GM18517 (cell line): ENCODE data around the gene VAV3.
"Not testable (repeated sequence)": the region's sequence is repeated elsewhere in the genome, so short reads cannot be mapped to it uniquely, and the experiment has no call there.

Experiments used
- ATAC-seq: cut with Tn5 transposase; IDR thresholded peaks from one replicate; pipeline ENCODE4 v1.9.1; 2021; ENCODE audit warnings: mild to moderate bottlenecking, moderate library complexity; ENCODE audit not compliant: unreplicated experiment

Gene VAV3

GRCh38 chr1:107965110-107965991 is at the start of gene VAV3:
TSS of gene VAV3 (minus strand) at chr1:107965180. CDS start at chr1:107964869, 311 bp downstream.
- no peak for ATAC-seq

- ATAC-seq, result no peak
Observed at GRCh38 chr1:108012553-108012952, 47.6 kb upstream of the VAV3 start.

- no peak for ATAC-seq
Observed at GRCh38 chr1:108011295-108011694, 46.3 kb upstream of the VAV3 start.

- no peak for ATAC-seq
Observed at GRCh38 chr1:108010581-108010980, 45.6 kb upstream of the VAV3 start.

GRCh38 chr1:108009603-108010195 is 44.7 kb upstream of the VAV3 start:
- ATAC-seq, result no peak

GRCh38 chr1:108007531-108007930 is 42.6 kb upstream of the VAV3 start:
- ATAC-seq, result no peak

- no peak for ATAC-seq
Observed at GRCh38 chr1:108007070-108007469, 42.1 kb upstream of the VAV3 start.

- ATAC-seq, result not testable (repeated sequence)
Observed at GRCh38 chr1:108004919-108005318, 39.9 kb upstream of the VAV3 start.

- no peak for ATAC-seq
Observed at GRCh38 chr1:108000620-108001111, 35.7 kb upstream of the VAV3 start.

GRCh38 chr1:108000184-108000583 is 35.2 kb upstream of the VAV3 start:
- ATAC-seq, result no peak

GRCh38 chr1:107997866-107998265 is 32.9 kb upstream of the VAV3 start:
- no peak for ATAC-seq

GRCh38 chr1:107993920-107994319 is 28.9 kb upstream of the VAV3 start:
- ATAC-seq, result no peak

GRCh38 chr1:107992347-107992746 is 27.4 kb upstream of the VAV3 start:
- ATAC-seq, result no peak

GRCh38 chr1:107991371-107992066 is 26.5 kb upstream of the VAV3 start:
- no peak for ATAC-seq

- ATAC-seq, result no peak
Observed at GRCh38 chr1:107990606-107991005, 25.6 kb upstream of the VAV3 start.

GRCh38 chr1:107981277-107981676 is 16.3 kb upstream of the VAV3 start:
- ATAC-seq, result no peak

- ATAC-seq, result no peak
Observed at GRCh38 chr1:107979926-107980325, 14.9 kb upstream of the VAV3 start.

- no peak for ATAC-seq
Observed at GRCh38 chr1:107979088-107979487, 14.1 kb upstream of the VAV3 start.

- ATAC-seq, result no peak
Observed at GRCh38 chr1:107976836-107977235, 11.9 kb upstream of the VAV3 start.

GRCh38 chr1:107976431-107976830 is 11.5 kb upstream of the VAV3 start:
- ATAC-seq, result no peak

GRCh38 chr1:107975851-107976250 is 10.9 kb upstream of the VAV3 start:
- no peak for ATAC-seq

GRCh38 chr1:107974090-107974489 is 9.1 kb upstream of the VAV3 start:
- ATAC-seq, result no peak
